ENCODE results near the gene LYSMD2. TPM values are rescaled to one million over a fixed set of nuclear protein-coding genes. Genes with fewer than 3 reads are reported as not detected.

Gene LYSMD2
- total and polyA plus RNA-seq, 2 of the 8 experiments (the other 6 are each of a cell fraction or from before 2014, with no cell fraction given): 2.2 to 2.7 TPM

DNA sequence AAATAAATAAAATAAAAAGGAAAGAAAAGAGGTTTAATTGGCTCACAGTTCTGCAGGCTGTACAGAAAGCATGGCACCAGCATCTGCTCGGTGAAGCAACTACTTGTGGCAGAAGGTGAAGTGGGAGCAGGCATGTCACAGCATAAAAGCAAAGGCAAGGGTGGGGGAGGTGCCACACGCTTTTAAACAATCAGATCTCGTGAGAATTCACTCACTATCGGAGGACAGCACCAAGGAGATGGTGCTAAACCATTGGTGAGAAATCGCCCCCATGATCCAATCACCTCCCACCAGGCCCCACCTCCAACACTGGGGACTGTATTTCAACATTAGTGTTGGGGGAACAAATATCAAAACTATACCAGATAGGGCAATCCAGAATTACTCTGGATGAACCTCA, 40.9 kb downstream of the LYSMD2 start:
- Histone ChIP-seq H3K4me2 (ENCODE audit: insufficient read depth in 1 of 2, low read depth in 2 of 2, low read length in 2 of 2) (no peak overlapping the region), H3K23me2 (ENCODE audit: low read depth, low read length) (no peaks in the 10 kb centered on the region), H3K27me3 (replicated peaks in 1 of 4; ENCODE audit: control insufficient read depth in 3 of 4, extremely low read depth in 1 of 4, insufficient read depth in 3 of 4, low read length in 3 of 4) (no peaks in the 10 kb centered on the region), H3K4me3 (ENCODE audit: extremely low read depth in 1 of 4, insufficient read depth in 2 of 4, low read depth in 3 of 4, low read length in 4 of 4) (no peak overlapping the region), H3K36me3 (ENCODE audit: control insufficient read depth in 2 of 4, insufficient read depth in 4 of 4, low read length in 3 of 4) (peaks cover 0 to 14% (median 6%) of the 10 kb centered on the region in 4 experiments; a peak in 5 of 8 replicates), H3K56ac (replicated peaks; ENCODE audit: insufficient read length, low read depth, low read length) (no peak overlapping the region), H4K91ac (replicated peaks; ENCODE audit: insufficient read length, low read length) (no peak overlapping the region), H3K18ac (ENCODE audit: extremely low read depth, low read length) (no peak overlapping the region), H3K9ac (replicated peaks in 1 of 4; ENCODE audit: extremely low read depth in 1 of 4, low read depth in 3 of 4, low read length in 3 of 4) (no peak overlapping the region), H3K14ac (ENCODE audit: insufficient read length) (no peak overlapping the region), H2BK15ac (ENCODE audit: low read length) (no peak overlapping the region), H3K9me3 (ENCODE audit: insufficient read depth in 2 of 2, low read depth in 1 of 2, low read length in 1 of 2) (no peaks in the 10 kb centered on the region), H3K27ac (ENCODE audit: low read depth, low read length) (no peak overlapping the region), H2BK20ac (ENCODE audit: low read length) (no peak overlapping the region), H3K79me1 (ENCODE audit: low read depth, low read length) (no peaks in the 10 kb centered on the region), H2BK5ac (ENCODE audit: low read depth, low read length) (no peak overlapping the region), H2BK120ac (replicated peaks; ENCODE audit: low read depth, low read length) (no peak overlapping the region), H2AK5ac (ENCODE audit: low read depth, low read length) (no peak overlapping the region), H4K20me1 (replicated peaks in 1 of 2; ENCODE audit: control insufficient read depth in 1 of 2, insufficient read depth in 2 of 2, low read length in 2 of 2) (no peaks in the 10 kb centered on the region), H4K5ac (ENCODE audit: insufficient read length, low read depth, low read length) (no peak overlapping the region), H2AFZ (ENCODE audit: low read length) (no peak overlapping the region), H3K4me1 (replicated peaks in 1 of 4; ENCODE audit: control insufficient read depth in 3 of 4, insufficient read depth in 4 of 4, low read length in 3 of 4) (no peaks in the 10 kb centered on the region), H3K4ac (replicated peaks; ENCODE audit: insufficient read length, low read depth, low read length) (no peak overlapping the region), H3K79me2 (ENCODE audit: control insufficient read depth in 1 of 2, insufficient read depth in 2 of 2, low read length in 2 of 2) (no peaks in the 10 kb centered on the region), H2BK12ac (ENCODE audit: low read depth, low read length) (no peak overlapping the region), H3K23ac (ENCODE audit: insufficient read length) (no peak overlapping the region), H4K8ac (ENCODE audit: extremely low read depth, insufficient read depth, low read length) (no peak overlapping the region)
- WGBS, 2 experiments (ENCODE audit: extremely low coverage in 1 of 2, insufficient coverage in 1 of 2, insufficient read length in 1 of 2, insufficient replicate concordance in 2 of 2, low coverage in 1 of 2, low lambda C conversion rate in 2 of 2, missing lambda C conversion rate in 1 of 2): 89% methylated on average over 5 of the region's 5 CpGs; no CpG with 5 or more reads in 1 of the 2 experiments
- ChIA-PET CTCF (ENCODE audit: partially characterized antibody) (interaction anchor here (0.8 to 1.6 kb wide), 3 partner anchors 27 to 80 kb away, joined by 3 to 6 read pairs (median 3); no protein-coding TSS in a partner anchor), POLR2A (ENCODE audit: partially characterized antibody) (no interaction called here)
- DNase-seq (ENCODE audit: low read depth in 1 of 2, low spot score in 2 of 2) (no peak), FAIRE-seq (no peak)
- TF ChIP-seq POLR2AphosphoS5 (IDR thresholded peaks at IDR 0.05; ENCODE audit: low read depth, low read length) (no peak), EGR1 (IDR thresholded peaks at IDR 0.05; ENCODE audit: borderline replicate concordance, low read depth, low read length) (no peak), BACH1 (IDR thresholded peaks at IDR 0.05; ENCODE audit: low read length) (no peak), JUN (IDR thresholded peaks at IDR 0.05; ENCODE audit: low read depth, low read length) (no peak), SIN3A (conservative IDR thresholded peaks at IDR 0.05 in 1 of 2, IDR thresholded peaks at IDR 0.05 in 1 of 2; ENCODE audit: low read depth in 1 of 2, low read length in 2 of 2) (no peak), CBX5 (IDR thresholded peaks at IDR 0.05; ENCODE audit: low read depth, low read length) (no peak), CEBPB (IDR thresholded peaks at IDR 0.05; ENCODE audit: low read depth, low read length) (no peak), CREB1 (IDR thresholded peaks at IDR 0.05) (no peak), YY1 (IDR thresholded peaks at IDR 0.05; ENCODE audit: low read depth, low read length) (no peak)
- TF ChIP-seq, protein P1, sequence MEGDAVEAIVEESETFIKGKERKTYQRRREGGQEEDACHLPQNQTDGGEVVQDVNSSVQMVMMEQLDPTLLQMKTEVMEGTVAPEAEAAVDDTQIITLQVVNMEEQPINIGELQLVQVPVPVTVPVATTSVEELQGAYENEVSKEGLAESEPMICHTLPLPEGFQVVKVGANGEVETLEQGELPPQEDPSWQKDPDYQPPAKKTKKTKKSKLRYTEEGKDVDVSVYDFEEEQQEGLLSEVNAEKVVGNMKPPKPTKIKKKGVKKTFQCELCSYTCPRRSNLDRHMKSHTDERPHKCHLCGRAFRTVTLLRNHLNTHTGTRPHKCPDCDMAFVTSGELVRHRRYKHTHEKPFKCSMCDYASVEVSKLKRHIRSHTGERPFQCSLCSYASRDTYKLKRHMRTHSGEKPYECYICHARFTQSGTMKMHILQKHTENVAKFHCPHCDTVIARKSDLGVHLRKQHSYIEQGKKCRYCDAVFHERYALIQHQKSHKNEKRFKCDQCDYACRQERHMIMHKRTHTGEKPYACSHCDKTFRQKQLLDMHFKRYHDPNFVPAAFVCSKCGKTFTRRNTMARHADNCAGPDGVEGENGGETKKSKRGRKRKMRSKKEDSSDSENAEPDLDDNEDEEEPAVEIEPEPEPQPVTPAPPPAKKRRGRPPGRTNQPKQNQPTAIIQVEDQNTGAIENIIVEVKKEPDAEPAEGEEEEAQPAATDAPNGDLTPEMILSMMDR (IDR thresholded peaks at IDR 0.05; ENCODE audit: control extremely low read depth in 1 of 3, insufficient read depth in 1 of 3, low read depth in 1 of 3, low read length in 3 of 3): no peak
- TF ChIP-seq, protein P2, sequence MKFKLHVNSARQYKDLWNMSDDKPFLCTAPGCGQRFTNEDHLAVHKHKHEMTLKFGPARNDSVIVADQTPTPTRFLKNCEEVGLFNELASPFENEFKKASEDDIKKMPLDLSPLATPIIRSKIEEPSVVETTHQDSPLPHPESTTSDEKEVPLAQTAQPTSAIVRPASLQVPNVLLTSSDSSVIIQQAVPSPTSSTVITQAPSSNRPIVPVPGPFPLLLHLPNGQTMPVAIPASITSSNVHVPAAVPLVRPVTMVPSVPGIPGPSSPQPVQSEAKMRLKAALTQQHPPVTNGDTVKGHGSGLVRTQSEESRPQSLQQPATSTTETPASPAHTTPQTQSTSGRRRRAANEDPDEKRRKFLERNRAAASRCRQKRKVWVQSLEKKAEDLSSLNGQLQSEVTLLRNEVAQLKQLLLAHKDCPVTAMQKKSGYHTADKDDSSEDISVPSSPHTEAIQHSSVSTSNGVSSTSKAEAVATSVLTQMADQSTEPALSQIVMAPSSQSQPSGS (IDR thresholded peaks at IDR 0.05; ENCODE audit: low read length): no peak

All from H1 (cell line).